Dendritic cell treated with granulocyte-macrophage colony-stimulating factor and Interleukin-4, amounts not matched to agents 40 ng/mL and 50 ng/mL, for 4 days (primary cell): Measurements from ENCODE around the gene IKBKE.

ENCODE experiments used
- H3K27ac Mint-ChIP-seq: one replicate; pipeline ENCODE4 v1.8.0; 2022; ENCODE audit warnings: mild to moderate bottlenecking, mixed read lengths
- H3K27me3 Mint-ChIP-seq: one replicate; pipeline ENCODE4 v1.8.0; 2022; ENCODE audit warnings: mild to moderate bottlenecking, mixed read lengths
- H3K36me3 Mint-ChIP-seq: one replicate; pipeline ENCODE4 v1.8.0; 2022; ENCODE audit warnings: low read depth, mixed read lengths
- H3K4me1 Mint-ChIP-seq: one replicate; pipeline ENCODE4 v1.8.0; 2022; ENCODE audit warnings: low read depth, mixed read lengths
- H3K4me3 Mint-ChIP-seq: one replicate; pipeline ENCODE4 v1.8.0; 2022; ENCODE audit warnings: mild to moderate bottlenecking, moderate library complexity, mixed read lengths
- H3K9me3 Mint-ChIP-seq: one replicate; pipeline ENCODE4 v1.8.0; 2022; ENCODE audit warnings: mixed read lengths
- intact Hi-C: fragments of 100-400 bp; cut with micrococcal nuclease; formaldehyde crosslinking; loops from one replicate; pipeline ENCODE4 v1.15.0; 2022

Gene IKBKE

GRCh38 chr1:206487970-206488369, 17.7 kb downstream of the IKBKE start:
- intact Hi-C loops: no loop called here
- Mint-ChIP-seq H3K27me3 (no peaks in the 10 kb centered on the region), H3K27ac (peak overlapping the region; percentile 63), H3K4me3 (no peak overlapping the region), H3K9me3 (no peaks in the 10 kb centered on the region), H3K4me1 (peaks cover 30% of the 10 kb centered on the region), H3K36me3 (peaks cover 78% of the 10 kb centered on the region)

- intact Hi-C loops: no loop called here
- peaks cover 3% of the 10 kb centered on the region for H3K27me3 Mint-ChIP-seq
- H3K4me3 Mint-ChIP-seq: no peak overlapping the region
- peaks cover 78% of the 10 kb centered on the region for H3K36me3 Mint-ChIP-seq
- no peak overlapping the region for H3K27ac Mint-ChIP-seq
- no peaks in the 10 kb centered on the region for H3K9me3 Mint-ChIP-seq
- peaks cover 30% of the 10 kb centered on the region for H3K4me1 Mint-ChIP-seq
Observed at GRCh38 chr1:206488466-206488865, 18.2 kb downstream of the IKBKE start.

- peaks cover 40% of the 10 kb centered on the region for H3K4me1 Mint-ChIP-seq
- H3K4me3 Mint-ChIP-seq: no peak overlapping the region
- H3K27ac Mint-ChIP-seq: no peak overlapping the region
- peaks cover 3% of the 10 kb centered on the region for H3K27me3 Mint-ChIP-seq
- intact Hi-C loops: loop anchor here (2.0 kb wide), 2 partner anchors 55 to 93 kb away; no protein-coding TSS in a partner anchor
- peaks cover 81% of the 10 kb centered on the region for H3K36me3 Mint-ChIP-seq
- no peaks in the 10 kb centered on the region for H3K9me3 Mint-ChIP-seq
Observed at GRCh38 chr1:206489980-206490770, 19.9 kb downstream of the IKBKE start.

GRCh38 chr1:206490771-206491405, 20.6 kb downstream of the IKBKE start:
- H3K36me3 Mint-ChIP-seq: peaks cover 75% of the 10 kb centered on the region
- peaks cover 47% of the 10 kb centered on the region for H3K4me1 Mint-ChIP-seq
- H3K9me3 Mint-ChIP-seq: no peaks in the 10 kb centered on the region
- H3K4me3 Mint-ChIP-seq: no peak overlapping the region
- H3K27ac Mint-ChIP-seq: no peak overlapping the region
- H3K27me3 Mint-ChIP-seq: peaks cover 3% of the 10 kb centered on the region
- intact Hi-C loops: loop anchor here (2.0 kb wide), 2 partner anchors 54 to 92 kb away; no protein-coding TSS in a partner anchor

- Mint-ChIP-seq H3K36me3 (peaks cover 80% of the 10 kb centered on the region), H3K4me3 (no peak overlapping the region), H3K27me3 (peaks cover 7% of the 10 kb centered on the region), H3K27ac (no peak overlapping the region), H3K4me1 (peaks cover 54% of the 10 kb centered on the region), H3K9me3 (no peaks in the 10 kb centered on the region)
- intact Hi-C loops: loop anchor here (2.0 kb wide), 2 partner anchors 53 to 91 kb away; no protein-coding TSS in a partner anchor
Observed at GRCh38 chr1:206491616-206492015, 21.3 kb downstream of the IKBKE start.

GRCh38 chr1:206492589-206492988, 22.3 kb downstream of the IKBKE start:
- no peak overlapping the region for H3K4me3 Mint-ChIP-seq
- H3K27me3 Mint-ChIP-seq: peaks cover 13% of the 10 kb centered on the region
- H3K27ac Mint-ChIP-seq: no peak overlapping the region
- peaks cover 86% of the 10 kb centered on the region for H3K36me3 Mint-ChIP-seq
- intact Hi-C loops: no loop called here
- H3K9me3 Mint-ChIP-seq: no peaks in the 10 kb centered on the region
- peaks cover 54% of the 10 kb centered on the region for H3K4me1 Mint-ChIP-seq

- Mint-ChIP-seq H3K36me3 (peaks cover 86% of the 10 kb centered on the region), H3K27ac (no peak overlapping the region)
- intact Hi-C loops: no loop called here
Observed at GRCh38 chr1:206493279-206493678, 23.0 kb downstream of the IKBKE start.

GRCh38 chr1:206495011-206495461, 24.8 kb downstream of the IKBKE start:
- no peak overlapping the region for H3K27ac Mint-ChIP-seq
- H3K27me3 Mint-ChIP-seq: peaks cover 22% of the 10 kb centered on the region
- H3K9me3 Mint-ChIP-seq: no peaks in the 10 kb centered on the region
- peaks cover 91% of the 10 kb centered on the region for H3K36me3 Mint-ChIP-seq
- intact Hi-C loops: no loop called here
- H3K4me3 Mint-ChIP-seq: no peak overlapping the region
- H3K4me1 Mint-ChIP-seq: peaks cover 56% of the 10 kb centered on the region

More at GRCh38 chr1:206493279-206493678, 23.0 kb downstream of the IKBKE start:
- H3K4me1 Mint-ChIP-seq: peaks cover 50% of the 10 kb centered on the region
- H3K4me3 Mint-ChIP-seq: no peak overlapping the region
- H3K27me3 Mint-ChIP-seq: peaks cover 14% of the 10 kb centered on the region
- no peaks in the 10 kb centered on the region for H3K9me3 Mint-ChIP-seq

- Mint-ChIP-seq H3K9me3 (no peaks in the 10 kb centered on the region), H3K27ac (peak overlapping the region; percentile 72), H3K27me3 (peaks cover 22% of the 10 kb centered on the region), H3K4me3 (no peak overlapping the region), H3K4me1 (peaks cover 52% of the 10 kb centered on the region), H3K36me3 (peaks cover 86% of the 10 kb centered on the region)
- intact Hi-C loops: no loop called here
Observed at GRCh38 chr1:206495493-206496046, 25.3 kb downstream of the IKBKE start.

GRCh38 chr1:206496131-206496793, 26.0 kb downstream of the IKBKE start:
- Mint-ChIP-seq H3K4me3 (peak overlapping the region; percentile 33), H3K27me3 (peaks cover 26% of the 10 kb centered on the region), H3K27ac (peak overlapping the region; percentile 72), H3K36me3 (peaks cover 84% of the 10 kb centered on the region), H3K4me1 (peaks cover 51% of the 10 kb centered on the region), H3K9me3 (no peaks in the 10 kb centered on the region)
- intact Hi-C loops: no loop called here

GRCh38 chr1:206497363-206497762, 27.1 kb downstream of the IKBKE start:
- no peak overlapping the region for H3K4me3 Mint-ChIP-seq
- intact Hi-C loops: no loop called here
- peak overlapping the region; percentile 72 for H3K27ac Mint-ChIP-seq
- no peaks in the 10 kb centered on the region for H3K9me3 Mint-ChIP-seq
- peaks cover 61% of the 10 kb centered on the region for H3K4me1 Mint-ChIP-seq
- H3K36me3 Mint-ChIP-seq: peaks cover 76% of the 10 kb centered on the region
- H3K27me3 Mint-ChIP-seq: peaks cover 36% of the 10 kb centered on the region

GRCh38 chr1:206497774-206498173, 27.5 kb downstream of the IKBKE start:
- H3K27me3 Mint-ChIP-seq: peaks cover 37% of the 10 kb centered on the region
- H3K27ac Mint-ChIP-seq: peak overlapping the region; percentile 72
- H3K36me3 Mint-ChIP-seq: peaks cover 72% of the 10 kb centered on the region
- peaks cover 64% of the 10 kb centered on the region for H3K4me1 Mint-ChIP-seq
- no peaks in the 10 kb centered on the region for H3K9me3 Mint-ChIP-seq
- intact Hi-C loops: no loop called here
- no peak overlapping the region for H3K4me3 Mint-ChIP-seq

- Mint-ChIP-seq H3K27ac (no peak overlapping the region), H3K9me3 (no peaks in the 10 kb centered on the region), H3K27me3 (peaks cover 34% of the 10 kb centered on the region), H3K4me3 (no peak overlapping the region), H3K4me1 (peaks cover 73% of the 10 kb centered on the region), H3K36me3 (peaks cover 63% of the 10 kb centered on the region)
- intact Hi-C loops: no loop called here
Observed at GRCh38 chr1:206498685-206499084, 28.4 kb downstream of the IKBKE start.
